ENCODE results near the gene AIG1. TPM values are rescaled to one million over a fixed set of nuclear protein-coding genes. Genes with fewer than 3 reads are reported as not detected.

AIG1 gene
- total and polyA plus RNA-seq, 2 experiments from 2014 or later = 92.8 to 102 TPM

- Histone ChIP-seq H3K4me2 (no peak overlapping the region), H3K4me1 (ENCODE audit: insufficient read depth) (no peaks in the 10 kb centered on the region), H3K9me2 (replicated peaks; ENCODE audit: insufficient read depth) (no peaks in the 10 kb centered on the region), H2AFZ (no peak overlapping the region), H4K20me1 (ENCODE audit: insufficient read depth, poor library complexity, severe bottlenecking) (no peaks in the 10 kb centered on the region), H3K27me3 (no peaks in the 10 kb centered on the region), H3K79me2 (no peaks in the 10 kb centered on the region), H3K9me3 (ENCODE audit: low read depth) (no peaks in the 10 kb centered on the region), H3K36me3 (replicated peaks; ENCODE audit: insufficient read depth, low read depth) (no peaks in the 10 kb centered on the region), H3K4me3 (no peak overlapping the region), H3K27ac (no peak overlapping the region)
- DNase-seq (ENCODE audit: low spot score) = no peak
- no peak for TF ChIP-seq CTCF (IDR thresholded peaks at IDR 0.05; ENCODE audit: poor library complexity)
- TF ChIP-seq EZH2 (IDR thresholded peaks at IDR 0.05; ENCODE audit: borderline replicate concordance) = no peak
- TF ChIP-seq EZH2phosphoT487 (IDR thresholded peaks at IDR 0.05; ENCODE audit: low read depth, severe bottlenecking, unreplicated experiment) = no peak
Measured at GRCh38 chr6:143204045-143204444, 143.4 kb downstream of the AIG1 start.

- no peak overlapping the region for H3K4me3 ChIP-seq
- no peaks in the 10 kb centered on the region for H3K9me2 ChIP-seq (replicated peaks; ENCODE audit: insufficient read depth)
- H2AFZ ChIP-seq = no peak overlapping the region
- TF ChIP-seq EZH2phosphoT487 (IDR thresholded peaks at IDR 0.05; ENCODE audit: low read depth, severe bottlenecking, unreplicated experiment) (no peak), CTCF (IDR thresholded peaks at IDR 0.05; ENCODE audit: poor library complexity) (no peak), EZH2 (IDR thresholded peaks at IDR 0.05; ENCODE audit: borderline replicate concordance) (no peak)
- H3K4me1 ChIP-seq (ENCODE audit: insufficient read depth) = no peaks in the 10 kb centered on the region
- H3K36me3 ChIP-seq (replicated peaks; ENCODE audit: insufficient read depth, low read depth) = no peaks in the 10 kb centered on the region
- no peak overlapping the region for H3K27ac ChIP-seq
- H3K9me3 ChIP-seq (ENCODE audit: low read depth) = no peaks in the 10 kb centered on the region
- no peaks in the 10 kb centered on the region for H3K27me3 ChIP-seq
- no peaks in the 10 kb centered on the region for H4K20me1 ChIP-seq (ENCODE audit: insufficient read depth, poor library complexity, severe bottlenecking)
- H3K4me2 ChIP-seq = no peak overlapping the region
- H3K79me2 ChIP-seq = no peaks in the 10 kb centered on the region
- WGBS (ENCODE audit: low lambda C conversion rate, missing lambda C conversion rate) = 100% methylated on average over 1 of the region's 1 CpG
- DNase-seq (ENCODE audit: low spot score) = no peak
Measured at GRCh38 chr6:143205131-143205535, 144.4 kb downstream of the AIG1 start.

- Histone ChIP-seq H4K20me1 (ENCODE audit: insufficient read depth, poor library complexity, severe bottlenecking) (no peaks in the 10 kb centered on the region), H3K4me2 (no peak overlapping the region), H2AFZ (no peak overlapping the region), H3K27me3 (no peaks in the 10 kb centered on the region), H3K27ac (no peak overlapping the region), H3K9me2 (replicated peaks; ENCODE audit: insufficient read depth) (no peaks in the 10 kb centered on the region), H3K4me3 (no peak overlapping the region), H3K79me2 (no peaks in the 10 kb centered on the region), H3K36me3 (replicated peaks; ENCODE audit: insufficient read depth, low read depth) (no peaks in the 10 kb centered on the region), H3K9me3 (ENCODE audit: low read depth) (no peaks in the 10 kb centered on the region), H3K4me1 (ENCODE audit: insufficient read depth) (no peaks in the 10 kb centered on the region)
- TF ChIP-seq EZH2 (IDR thresholded peaks at IDR 0.05; ENCODE audit: borderline replicate concordance) = no peak
- no peak for TF ChIP-seq EZH2phosphoT487 (IDR thresholded peaks at IDR 0.05; ENCODE audit: low read depth, severe bottlenecking, unreplicated experiment)
- no peak for TF ChIP-seq CTCF (IDR thresholded peaks at IDR 0.05; ENCODE audit: poor library complexity)
- 90% methylated on average over 2 of the region's 2 CpGs for WGBS (ENCODE audit: low lambda C conversion rate, missing lambda C conversion rate)
- DNase-seq (ENCODE audit: low spot score) = no peak
Measured at GRCh38 chr6:143205585-143205984, 144.9 kb downstream of the AIG1 start.

GRCh38 chr6:143205991-143206390, 145.3 kb downstream of the AIG1 start:
- Histone ChIP-seq H3K9me3 (ENCODE audit: low read depth) (no peaks in the 10 kb centered on the region), H3K4me2 (no peak overlapping the region), H3K9me2 (replicated peaks; ENCODE audit: insufficient read depth) (no peaks in the 10 kb centered on the region), H3K4me3 (no peak overlapping the region), H3K27ac (no peak overlapping the region), H4K20me1 (ENCODE audit: insufficient read depth, poor library complexity, severe bottlenecking) (no peaks in the 10 kb centered on the region), H3K36me3 (replicated peaks; ENCODE audit: insufficient read depth, low read depth) (no peaks in the 10 kb centered on the region), H3K27me3 (no peaks in the 10 kb centered on the region), H3K4me1 (ENCODE audit: insufficient read depth) (no peaks in the 10 kb centered on the region), H3K79me2 (no peaks in the 10 kb centered on the region), H2AFZ (no peak overlapping the region)
- WGBS (ENCODE audit: low lambda C conversion rate, missing lambda C conversion rate) = 86% methylated on average over 2 of the region's 2 CpGs
- no peak for DNase-seq (ENCODE audit: low spot score)
- no peak for TF ChIP-seq EZH2 (IDR thresholded peaks at IDR 0.05; ENCODE audit: borderline replicate concordance)
- TF ChIP-seq EZH2phosphoT487 (IDR thresholded peaks at IDR 0.05; ENCODE audit: low read depth, severe bottlenecking, unreplicated experiment) = no peak
- no peak for TF ChIP-seq CTCF (IDR thresholded peaks at IDR 0.05; ENCODE audit: poor library complexity)

Data from hepatocyte (in vitro differentiated cells).